ENCODE results near the gene FILIP1. TPM values are rescaled to one million over a fixed set of nuclear protein-coding genes. Genes with fewer than 3 reads are reported as not detected.
A peak's percentile ranks its signal among the peaks of the same experiment; 100 is the strongest.

The FILIP1 gene
- total RNA-seq, 6 experiments from 2014 or later = 0.09 to 0.24 (median 0.12) TPM

DNA sequence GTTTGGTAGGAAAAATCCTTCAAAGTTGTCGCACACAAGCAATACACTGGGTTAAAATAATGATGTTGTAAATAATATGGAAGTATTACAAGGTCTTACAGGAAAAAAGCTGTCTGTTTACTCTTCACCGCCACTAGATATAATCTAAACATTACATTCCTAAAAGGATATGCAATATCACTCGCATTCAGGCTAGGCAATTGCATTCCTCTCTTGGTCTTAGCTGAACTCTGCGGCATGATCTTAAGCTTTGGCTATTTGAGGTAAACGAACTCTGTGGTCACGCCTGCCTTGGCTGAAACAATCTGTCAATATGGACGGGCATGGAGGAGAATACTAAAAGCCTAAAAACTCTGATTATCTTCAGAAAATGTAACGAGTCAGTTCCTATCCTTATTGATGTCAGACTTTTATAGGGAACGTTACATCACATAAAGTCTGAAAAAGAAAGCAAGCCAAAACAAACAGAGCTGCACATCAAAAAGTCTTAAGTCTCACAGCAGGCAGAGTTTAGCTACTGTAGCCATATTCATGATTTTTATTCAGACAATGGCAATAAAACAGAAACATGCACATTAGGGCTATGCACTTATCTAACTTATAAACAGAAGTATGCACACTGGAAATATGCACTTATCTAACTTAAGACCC lies 30.8 kb upstream of the FILIP1 start:
- peaks cover 2% of the 10 kb centered on the region; the same call in 1 of the 2 replicates for H3K27me3 Mint-ChIP-seq (ENCODE audit: insufficient read depth)
- TF ChIP-seq, protein P1, sequence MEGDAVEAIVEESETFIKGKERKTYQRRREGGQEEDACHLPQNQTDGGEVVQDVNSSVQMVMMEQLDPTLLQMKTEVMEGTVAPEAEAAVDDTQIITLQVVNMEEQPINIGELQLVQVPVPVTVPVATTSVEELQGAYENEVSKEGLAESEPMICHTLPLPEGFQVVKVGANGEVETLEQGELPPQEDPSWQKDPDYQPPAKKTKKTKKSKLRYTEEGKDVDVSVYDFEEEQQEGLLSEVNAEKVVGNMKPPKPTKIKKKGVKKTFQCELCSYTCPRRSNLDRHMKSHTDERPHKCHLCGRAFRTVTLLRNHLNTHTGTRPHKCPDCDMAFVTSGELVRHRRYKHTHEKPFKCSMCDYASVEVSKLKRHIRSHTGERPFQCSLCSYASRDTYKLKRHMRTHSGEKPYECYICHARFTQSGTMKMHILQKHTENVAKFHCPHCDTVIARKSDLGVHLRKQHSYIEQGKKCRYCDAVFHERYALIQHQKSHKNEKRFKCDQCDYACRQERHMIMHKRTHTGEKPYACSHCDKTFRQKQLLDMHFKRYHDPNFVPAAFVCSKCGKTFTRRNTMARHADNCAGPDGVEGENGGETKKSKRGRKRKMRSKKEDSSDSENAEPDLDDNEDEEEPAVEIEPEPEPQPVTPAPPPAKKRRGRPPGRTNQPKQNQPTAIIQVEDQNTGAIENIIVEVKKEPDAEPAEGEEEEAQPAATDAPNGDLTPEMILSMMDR (IDR thresholded peaks at IDR 0.05) = no peak
- H3K36me3 Mint-ChIP-seq (ENCODE audit: low read depth) = no peaks in the 10 kb centered on the region
- H3K4me1 Mint-ChIP-seq (ENCODE audit: low read depth) = peaks cover 15% of the 10 kb centered on the region
- H3K9me3 Mint-ChIP-seq = no peaks in the 10 kb centered on the region
- peak; percentile 86 for DNase-seq
- H3K27ac Mint-ChIP-seq = peak overlapping the region; percentile 65
- peak overlapping the region; percentile 83 for H3K4me3 Mint-ChIP-seq

DNA sequence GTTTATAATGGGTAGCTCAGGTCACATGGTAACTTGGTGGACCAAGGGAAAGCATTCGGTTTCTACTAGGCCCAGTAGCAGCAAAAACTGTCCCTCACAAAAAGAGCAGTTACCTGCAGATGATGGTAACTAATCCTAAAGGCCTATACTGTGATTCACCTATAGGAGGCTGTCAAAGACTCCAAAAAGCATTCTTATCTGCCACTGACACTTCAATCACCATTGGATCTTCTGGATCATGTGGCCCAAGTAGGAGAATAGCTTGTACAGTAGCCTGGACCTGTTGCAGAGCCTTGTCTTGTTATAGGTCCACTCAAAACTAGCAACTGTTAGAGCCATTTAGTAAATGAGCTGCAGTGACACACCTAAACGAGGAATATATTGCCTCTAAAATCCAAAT lies 23.2 kb upstream of the FILIP1 start:
- DNase-seq = no peak
- H3K4me3 Mint-ChIP-seq = no peak overlapping the region
- no peaks in the 10 kb centered on the region for H3K4me1 Mint-ChIP-seq (ENCODE audit: low read depth)
- H3K27me3 Mint-ChIP-seq (ENCODE audit: insufficient read depth) = peaks cover 3% of the 10 kb centered on the region
- H3K27ac Mint-ChIP-seq = no peak overlapping the region
- no peaks in the 10 kb centered on the region for H3K36me3 Mint-ChIP-seq (ENCODE audit: low read depth)
- H3K9me3 Mint-ChIP-seq = no peaks in the 10 kb centered on the region
- TF ChIP-seq, protein P1 (IDR thresholded peaks at IDR 0.05) = no peak

DNA sequence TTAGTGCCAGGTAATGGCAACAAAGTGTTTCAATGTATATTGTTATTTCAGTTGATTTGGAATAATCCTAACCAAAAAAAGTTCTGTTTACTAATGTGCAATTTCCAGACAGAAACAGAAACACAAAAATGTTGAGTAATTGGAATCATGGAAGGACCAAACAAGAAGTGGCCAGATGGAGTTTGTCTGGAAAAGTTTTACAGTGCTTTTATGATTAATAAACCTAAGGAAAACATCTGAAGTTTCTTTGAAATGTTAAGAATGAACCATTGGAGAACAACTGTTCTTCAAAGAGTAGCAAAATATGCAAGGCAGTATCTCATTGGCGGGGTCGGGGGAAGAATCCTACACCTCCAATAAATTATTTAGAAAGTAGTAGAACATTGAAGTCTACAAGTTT lies 19.0 kb upstream of the FILIP1 start:
- H3K27ac Mint-ChIP-seq = no peak overlapping the region
- no peaks in the 10 kb centered on the region for H3K4me1 Mint-ChIP-seq (ENCODE audit: low read depth)
- TF ChIP-seq, protein P1 (IDR thresholded peaks at IDR 0.05) = no peak

DNA sequence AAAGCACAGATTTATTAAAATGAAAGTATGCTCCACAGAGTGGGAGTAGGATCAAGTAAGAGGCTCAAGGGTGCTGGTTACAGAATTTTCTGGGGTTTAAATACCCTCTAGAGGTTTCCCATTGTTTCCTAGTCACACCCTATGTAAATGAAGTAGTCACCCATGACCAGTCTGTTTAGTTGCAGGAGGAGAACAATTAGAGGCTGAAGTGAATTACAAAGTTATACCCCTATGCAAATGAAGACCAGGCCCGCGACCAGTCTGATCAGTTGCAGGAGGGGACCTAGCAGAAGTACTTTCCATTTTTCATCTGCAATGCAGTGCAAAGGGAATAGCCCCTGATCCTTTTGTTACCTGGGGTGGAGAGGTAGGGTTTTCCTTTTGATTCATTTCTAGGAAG lies 11.8 kb upstream of the FILIP1 start:
- Mint-ChIP-seq H3K27ac (no peak overlapping the region), H3K9me3 (no peaks in the 10 kb centered on the region), H3K4me1 (ENCODE audit: low read depth) (peaks cover 9% of the 10 kb centered on the region), H3K36me3 (ENCODE audit: low read depth) (no peaks in the 10 kb centered on the region), H3K27me3 (ENCODE audit: insufficient read depth) (peaks cover 3% of the 10 kb centered on the region; the same call in 1 of the 2 replicates), H3K4me3 (no peak overlapping the region)
- DNase-seq = no peak
- TF ChIP-seq, protein P1 (IDR thresholded peaks at IDR 0.05) = no peak

More for the DNA sequence above, 19.0 kb upstream of the FILIP1 start:
- DNase-seq = no peak
- Mint-ChIP-seq H3K36me3 (ENCODE audit: low read depth) (no peaks in the 10 kb centered on the region), H3K9me3 (no peaks in the 10 kb centered on the region), H3K4me3 (no peak overlapping the region), H3K27me3 (ENCODE audit: insufficient read depth) (peaks cover 2% of the 10 kb centered on the region; the same call in 1 of the 2 replicates)

DNA sequence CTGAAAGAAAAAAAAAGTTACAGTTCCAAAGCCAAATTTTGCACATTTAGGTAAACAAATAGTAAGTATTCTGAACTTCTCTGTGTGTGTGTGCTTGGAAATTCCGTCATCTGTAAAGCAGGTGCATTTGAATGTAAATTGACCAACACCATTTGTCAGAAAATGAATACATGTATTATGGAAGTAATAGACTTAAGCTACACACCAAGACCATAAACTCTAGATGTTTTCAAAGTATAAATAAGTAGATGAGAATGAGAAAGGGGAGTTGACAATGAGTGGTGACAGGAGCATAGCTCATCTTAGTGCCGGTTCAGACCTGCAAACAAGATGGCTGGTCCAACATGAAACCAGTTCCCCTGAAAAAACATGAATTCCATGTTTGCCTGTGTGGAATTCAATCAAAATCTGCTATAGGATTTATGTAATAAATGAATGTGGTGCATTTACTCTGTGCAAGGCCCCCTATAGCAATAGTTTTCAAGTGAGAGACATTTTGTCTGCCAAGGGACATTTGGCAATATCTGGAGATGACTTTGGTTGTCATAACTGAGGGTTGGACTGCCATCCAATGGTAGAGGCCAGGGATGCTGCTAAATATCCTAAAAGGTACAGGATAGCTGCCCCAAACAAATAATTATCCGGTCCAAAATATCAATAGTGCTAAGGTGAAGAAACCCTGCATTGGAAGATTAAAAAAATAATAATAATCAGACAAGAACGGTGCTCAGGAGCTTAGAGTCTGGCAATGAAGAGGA lies 11.0 kb upstream of the FILIP1 start:
- DNase-seq = peak; percentile 52
- peaks cover 3% of the 10 kb centered on the region; the same call in 1 of the 2 replicates for H3K27me3 Mint-ChIP-seq (ENCODE audit: insufficient read depth)
- TF ChIP-seq, protein P1 (IDR thresholded peaks at IDR 0.05) = peak; percentile 69
- no peaks in the 10 kb centered on the region for H3K9me3 Mint-ChIP-seq
- H3K36me3 Mint-ChIP-seq (ENCODE audit: low read depth) = no peaks in the 10 kb centered on the region
- no peak overlapping the region for H3K4me3 Mint-ChIP-seq
- peaks cover 9% of the 10 kb centered on the region for H3K4me1 Mint-ChIP-seq (ENCODE audit: low read depth)
- no peak overlapping the region for H3K27ac Mint-ChIP-seq
